PC-3 (cell line): ENCODE measurements around the gene SYT5. TPM values are rescaled to one million over a fixed set of nuclear protein-coding genes. Genes with fewer than 3 reads are reported as not detected.

Experiments used
- ATAC-seq: fragments of 200-7000 bp; cut with Tn5 transposase; 2 replicates; pipeline ENCODE4 v1.9.1; 2020; ENCODE audit warnings: mild to moderate bottlenecking, moderate library complexity
- BruUV-seq: library from RNA; stranded (reverse); fragments of 400-500 nt; replicated peaks from 2 replicates; lab custom pipeline; 2021; lab: Mats Ljungman, UMichigan
- CTCF ChIA-PET: fragments of 300-600 bp; sonication (Branson Sonifier 250); formaldehyde crosslinking; loops from one replicate; lab custom pipeline; 2022; ENCODE audit warnings: antibody characterized with exemption; lab: Charles Lee
- POLR2A ChIA-PET: fragments of 300-600 bp; sonication (Branson Sonifier 250); formaldehyde crosslinking; loops from one replicate; lab custom pipeline; 2022; ENCODE audit warnings: antibody characterized with exemption; ENCODE audit not compliant: unreplicated experiment; lab: Charles Lee
- DNase-seq: peaks from one replicate; pipeline ENCODE4 v3.0.0-alpha.2; 2015
- H2AFZ ChIP-seq: fragments of 300-600 bp; sonication (generic); 2 replicates; pipeline ENCODE4 v1.6.0; 2016; ENCODE audit warnings: antibody characterized with exemption, low read length
- H3F3A ChIP-seq: fragments of 300-600 bp; sonication (generic); one replicate; pipeline ENCODE4 v1.6.0; 2017; ENCODE audit warnings: antibody characterized with exemption, low read length, control low read depth, mild to moderate bottlenecking; ENCODE audit not compliant: unreplicated experiment
- H3K27ac ChIP-seq: fragments of 300-600 bp; sonication (generic); 2 replicates; pipeline ENCODE4 v1.5.1; 2016; ENCODE audit warnings: mild to moderate bottlenecking, low read length
- H3K27me3 ChIP-seq: fragments of 300-600 bp; sonication (generic); 2 replicates; pipeline ENCODE4 v1.6.1; 2016; ENCODE audit warnings: low read length, mixed read lengths
- H3K36me3 ChIP-seq: fragments of 300-600 bp; sonication (generic); 2 replicates; pipeline ENCODE4 v1.6.1; 2016; ENCODE audit warnings: low read depth, mixed run types, low read length, mixed read lengths
- H3K4me1 ChIP-seq: fragments of 300-600 bp; sonication (generic); 2 replicates; pipeline ENCODE4 v1.5.1; 2016; ENCODE audit warnings: low read length; ENCODE audit not compliant: insufficient read depth
- H3K4me2 ChIP-seq: fragments of 300-600 bp; sonication (generic); 2 replicates; pipeline ENCODE4 v1.6.0; 2016; ENCODE audit warnings: low read length
- H3K4me3 ChIP-seq: fragments of 300-600 bp; sonication (generic); 2 replicates; pipeline ENCODE4 v1.5.1; 2016; ENCODE audit warnings: mild to moderate bottlenecking, low read length, mixed read lengths
- H3K79me2 ChIP-seq: fragments of 300-600 bp; sonication (generic); 2 replicates; pipeline ENCODE4 v1.6.1; 2017; ENCODE audit warnings: low read length, mixed read lengths
- H3K9ac ChIP-seq: fragments of 300-600 bp; sonication (generic); 2 replicates; pipeline ENCODE4 v1.6.0; 2016; ENCODE audit warnings: mild to moderate bottlenecking, low read length
- H3K9me2 ChIP-seq: fragments of 300-600 bp; sonication (generic); replicated peaks from 2 replicates; pipeline ENCODE4 v1.6.1; 2016; ENCODE audit warnings: mixed run types, low read length, mixed read lengths
- H3K9me3 ChIP-seq: fragments of 300-600 bp; sonication (generic); 2 replicates; pipeline ENCODE4 v1.6.1; 2016; ENCODE audit warnings: low read length, mixed read lengths
- H4K20me1 ChIP-seq: fragments of 300-600 bp; sonication (generic); 2 replicates; pipeline ENCODE4 v1.6.1; 2016; ENCODE audit warnings: low read length, mixed read lengths
- EZH2 ChIP-seq: fragments of 300-600 bp; sonication (generic); IDR thresholded peaks from one replicate; pipeline ENCODE4 v1.6.1; 2017; ENCODE audit warnings: antibody characterized with exemption, mild to moderate bottlenecking, low read length; ENCODE audit not compliant: unreplicated experiment
- EZH2phosphoT487 ChIP-seq: fragments of 300-600 bp; sonication (generic); IDR thresholded peaks from 2 replicates; pipeline ENCODE4 v1.6.1; 2018; ENCODE audit warnings: mild to moderate bottlenecking, antibody characterized with exemption, low read length, borderline replicate concordance
- intact Hi-C: fragments of 100-400 bp; cut with micrococcal nuclease; formaldehyde crosslinking; loops from 2 replicates; pipeline ENCODE4 v1.9.0; 2023
- total RNA-seq: library from RNA; depleted of rRNA; stranded (reverse); fragments of >200 nt; gene quantifications from 2 replicates; pipeline ENCODE4 v1.2.3, GENCODE V29; 2014
- TF ChIP-seq, protein P1 (sequence below): fragments of 300-600 bp; sonication (generic); conservative IDR thresholded peaks from 2 replicates; pipeline ENCODE4 v1.5.1; 2017; ENCODE audit warnings: antibody characterized with exemption, low read depth, mild to moderate bottlenecking, low read length

SYT5 gene
- total RNA-seq, 1 experiment from 2014 or later = 2.5 TPM

GRCh38 chr19:55186080-55186479, 6.0 kb upstream of the SYT5 start:
- ChIA-PET POLR2A (no interaction called here), CTCF (no interaction called here)
- Histone ChIP-seq H3K9me3 (no peaks in the 10 kb centered on the region), H3K79me2 (no peaks in the 10 kb centered on the region), H3K36me3 (no peaks in the 10 kb centered on the region), H3F3A (no peaks in the 10 kb centered on the region), H3K9ac (no peak overlapping the region), H3K4me2 (no peak overlapping the region), H3K27me3 (peaks cover 8% of the 10 kb centered on the region; the same call in 1 of the 2 replicates), H2AFZ (no peak overlapping the region), H3K4me3 (no peak overlapping the region), H3K27ac (no peak overlapping the region), H4K20me1 (no peaks in the 10 kb centered on the region), H3K4me1 (peaks cover 12% of the 10 kb centered on the region), H3K9me2 (no peaks in the 10 kb centered on the region)
- intact Hi-C loops = no loop called here
- no peak for TF ChIP-seq EZH2phosphoT487
- TF ChIP-seq, protein P1, sequence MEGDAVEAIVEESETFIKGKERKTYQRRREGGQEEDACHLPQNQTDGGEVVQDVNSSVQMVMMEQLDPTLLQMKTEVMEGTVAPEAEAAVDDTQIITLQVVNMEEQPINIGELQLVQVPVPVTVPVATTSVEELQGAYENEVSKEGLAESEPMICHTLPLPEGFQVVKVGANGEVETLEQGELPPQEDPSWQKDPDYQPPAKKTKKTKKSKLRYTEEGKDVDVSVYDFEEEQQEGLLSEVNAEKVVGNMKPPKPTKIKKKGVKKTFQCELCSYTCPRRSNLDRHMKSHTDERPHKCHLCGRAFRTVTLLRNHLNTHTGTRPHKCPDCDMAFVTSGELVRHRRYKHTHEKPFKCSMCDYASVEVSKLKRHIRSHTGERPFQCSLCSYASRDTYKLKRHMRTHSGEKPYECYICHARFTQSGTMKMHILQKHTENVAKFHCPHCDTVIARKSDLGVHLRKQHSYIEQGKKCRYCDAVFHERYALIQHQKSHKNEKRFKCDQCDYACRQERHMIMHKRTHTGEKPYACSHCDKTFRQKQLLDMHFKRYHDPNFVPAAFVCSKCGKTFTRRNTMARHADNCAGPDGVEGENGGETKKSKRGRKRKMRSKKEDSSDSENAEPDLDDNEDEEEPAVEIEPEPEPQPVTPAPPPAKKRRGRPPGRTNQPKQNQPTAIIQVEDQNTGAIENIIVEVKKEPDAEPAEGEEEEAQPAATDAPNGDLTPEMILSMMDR = no peak
- TF ChIP-seq EZH2 = no peak
- BruUV-seq = no TSS peak
- no peak for DNase-seq
- no peak for ATAC-seq

DNA sequence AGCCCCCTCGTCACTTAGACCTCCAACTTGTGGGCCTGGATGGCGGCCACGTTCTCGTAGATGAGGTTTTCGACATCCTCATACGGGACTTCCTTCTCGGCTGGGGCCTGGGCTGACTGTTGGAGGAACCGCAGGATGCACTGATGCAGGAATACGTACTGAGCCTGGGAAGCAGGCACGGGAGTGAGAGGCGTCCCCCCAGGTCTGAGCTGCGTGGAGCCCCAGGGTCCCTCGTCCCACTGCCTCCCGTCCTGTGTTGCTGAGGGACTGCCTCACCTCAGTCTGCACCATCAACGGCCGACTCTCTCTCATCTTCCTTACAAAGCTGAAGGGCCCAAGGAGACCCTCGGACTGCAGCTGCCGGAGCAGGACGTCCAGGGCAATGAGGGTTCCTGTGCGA, 1.7 kb upstream of the SYT5 start:
- H3K27me3 ChIP-seq = peaks cover 22% of the 10 kb centered on the region
- no peak overlapping the region for H3K4me2 ChIP-seq
- BruUV-seq = no TSS peak
- H3K36me3 ChIP-seq = no peaks in the 10 kb centered on the region
- H3K79me2 ChIP-seq = no peaks in the 10 kb centered on the region
- H3K9ac ChIP-seq = no peak overlapping the region
- no peaks in the 10 kb centered on the region for H3F3A ChIP-seq
- H4K20me1 ChIP-seq = no peaks in the 10 kb centered on the region
- no peak overlapping the region for H3K4me3 ChIP-seq
- H3K9me3 ChIP-seq = no peaks in the 10 kb centered on the region
- no peaks in the 10 kb centered on the region for H3K9me2 ChIP-seq
- intact Hi-C loops = no loop called here
- ChIA-PET POLR2A (interaction anchor here (0.6 kb wide), 1 partner anchor 294 kb away, joined by 3 read pairs; no protein-coding TSS in a partner anchor), CTCF (no interaction called here)
- TF ChIP-seq, protein P1 = no peak
- TF ChIP-seq EZH2 (no peak), EZH2phosphoT487 (no peak)
- H2AFZ ChIP-seq = no peak overlapping the region
- ATAC-seq = no peak
- peaks cover 9% of the 10 kb centered on the region for H3K4me1 ChIP-seq
- H3K27ac ChIP-seq = no peak overlapping the region
- DNase-seq = no peak

- Histone ChIP-seq H3K27ac (no peak overlapping the region), H3K9ac (no peak overlapping the region), H2AFZ (no peak overlapping the region), H3K79me2 (no peaks in the 10 kb centered on the region), H3F3A (no peaks in the 10 kb centered on the region), H3K9me3 (no peaks in the 10 kb centered on the region), H3K4me3 (no peak overlapping the region), H3K4me2 (peak overlapping the region; percentile 57), H3K36me3 (no peaks in the 10 kb centered on the region), H3K9me2 (no peaks in the 10 kb centered on the region), H3K27me3 (peaks cover 22% of the 10 kb centered on the region), H4K20me1 (no peaks in the 10 kb centered on the region), H3K4me1 (peaks cover 9% of the 10 kb centered on the region)
- ATAC-seq (peak; percentile 58), DNase-seq (peak; percentile 64)
- BruUV-seq = no TSS peak
- intact Hi-C loops = no loop called here
- ChIA-PET POLR2A (interaction anchor here (0.6 kb wide), 1 partner anchor 12 kb away, joined by 5 read pairs; no protein-coding TSS in a partner anchor), CTCF (no interaction called here)
- TF ChIP-seq, protein P1 = no peak
- TF ChIP-seq EZH2 (no peak), EZH2phosphoT487 (no peak)
Observed at GRCh38 chr19:55178781-55179599, 1.1 kb downstream of the SYT5 start.
